Astrocyte of the cerebellum (primary cell): ENCODE results near the gene TRPT1.

Source experiments
- DNase-seq: peaks from one replicate; pipeline ENCODE4 v3.0.0-alpha.2; 2011; ENCODE audit warnings: low read depth
- H3K4me3 ChIP-seq: 2 replicates; pipeline ENCODE4 v1.5.1; 2011; ENCODE audit warnings: mild to moderate bottlenecking, low read depth, low read length, moderate library complexity
- in situ Hi-C: cut with HindIII; loops from 2 replicates; pipeline ENCODE4 v1.10.0; 2017; ENCODE audit warnings: low sequenced_read_pairs
- TF ChIP-seq, protein P1 (sequence below): IDR thresholded peaks from 2 replicates; pipeline ENCODE4 v1.5.1; 2012; ENCODE audit warnings: low read length, low read depth, moderate library complexity, mild to moderate bottlenecking; ENCODE audit errors: missing control alignments

TRPT1 gene

DNA sequence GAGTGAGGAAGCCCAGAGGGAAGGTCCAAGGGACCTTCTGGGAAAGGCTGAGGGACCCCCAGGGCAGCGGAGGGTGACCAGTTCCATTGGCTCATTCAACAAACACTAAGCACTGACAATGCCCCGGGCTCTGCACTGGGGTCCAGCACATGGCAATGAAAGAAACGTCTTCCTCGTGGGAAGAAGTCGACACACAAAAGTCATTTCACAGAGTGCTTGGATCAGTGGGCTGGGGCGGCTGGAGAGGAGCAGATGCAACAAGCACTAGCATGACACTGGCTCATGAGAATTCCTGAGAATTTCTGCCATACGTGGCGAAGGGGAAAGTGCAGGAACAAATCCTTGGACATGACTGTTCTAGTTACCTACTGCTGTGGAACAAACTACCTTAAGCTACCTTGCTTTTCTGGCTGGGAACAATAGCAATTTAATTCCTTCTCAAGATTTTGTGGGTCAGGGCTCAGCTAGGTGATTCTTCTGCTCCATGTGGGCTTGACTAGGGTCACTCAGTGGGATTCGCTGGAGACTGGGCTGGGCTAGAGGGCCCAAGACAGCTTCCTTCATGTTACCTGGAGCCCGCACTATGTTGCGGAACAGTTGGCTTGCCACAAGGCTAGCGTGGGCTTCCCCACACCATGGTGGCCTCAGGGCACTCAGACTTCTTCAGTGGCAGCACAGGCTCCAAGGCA is 46.9 kb downstream of the TRPT1 start:
- TF ChIP-seq, protein P1, sequence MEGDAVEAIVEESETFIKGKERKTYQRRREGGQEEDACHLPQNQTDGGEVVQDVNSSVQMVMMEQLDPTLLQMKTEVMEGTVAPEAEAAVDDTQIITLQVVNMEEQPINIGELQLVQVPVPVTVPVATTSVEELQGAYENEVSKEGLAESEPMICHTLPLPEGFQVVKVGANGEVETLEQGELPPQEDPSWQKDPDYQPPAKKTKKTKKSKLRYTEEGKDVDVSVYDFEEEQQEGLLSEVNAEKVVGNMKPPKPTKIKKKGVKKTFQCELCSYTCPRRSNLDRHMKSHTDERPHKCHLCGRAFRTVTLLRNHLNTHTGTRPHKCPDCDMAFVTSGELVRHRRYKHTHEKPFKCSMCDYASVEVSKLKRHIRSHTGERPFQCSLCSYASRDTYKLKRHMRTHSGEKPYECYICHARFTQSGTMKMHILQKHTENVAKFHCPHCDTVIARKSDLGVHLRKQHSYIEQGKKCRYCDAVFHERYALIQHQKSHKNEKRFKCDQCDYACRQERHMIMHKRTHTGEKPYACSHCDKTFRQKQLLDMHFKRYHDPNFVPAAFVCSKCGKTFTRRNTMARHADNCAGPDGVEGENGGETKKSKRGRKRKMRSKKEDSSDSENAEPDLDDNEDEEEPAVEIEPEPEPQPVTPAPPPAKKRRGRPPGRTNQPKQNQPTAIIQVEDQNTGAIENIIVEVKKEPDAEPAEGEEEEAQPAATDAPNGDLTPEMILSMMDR: no peak

DNA sequence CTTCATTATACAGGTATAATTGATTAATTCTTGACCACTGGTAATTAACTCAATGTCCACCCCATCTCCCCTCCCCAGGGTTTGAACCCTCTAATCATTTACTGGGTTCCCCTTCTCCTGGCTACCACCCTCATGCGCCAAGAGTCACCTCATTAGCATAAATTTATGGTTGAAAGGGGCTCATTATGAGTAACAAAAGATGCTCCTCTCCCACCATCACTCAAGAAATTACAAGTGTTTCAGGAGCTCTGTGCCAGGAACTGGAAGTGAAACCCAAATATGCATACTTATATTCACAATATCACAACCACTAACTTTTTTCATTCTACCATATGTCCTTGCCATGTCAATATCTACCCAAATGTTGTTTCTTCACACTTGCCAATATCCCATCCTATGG is 47.8 kb downstream of the TRPT1 start:
- in situ Hi-C loops: no loop called here
- TF ChIP-seq, protein P1: no peak
- H3K4me3 ChIP-seq: no peak overlapping the region
- no peak for DNase-seq

More for the DNA sequence above, 46.9 kb downstream of the TRPT1 start:
- no peak overlapping the region for H3K4me3 ChIP-seq
- no peak for DNase-seq
- in situ Hi-C loops: no loop called here

DNA sequence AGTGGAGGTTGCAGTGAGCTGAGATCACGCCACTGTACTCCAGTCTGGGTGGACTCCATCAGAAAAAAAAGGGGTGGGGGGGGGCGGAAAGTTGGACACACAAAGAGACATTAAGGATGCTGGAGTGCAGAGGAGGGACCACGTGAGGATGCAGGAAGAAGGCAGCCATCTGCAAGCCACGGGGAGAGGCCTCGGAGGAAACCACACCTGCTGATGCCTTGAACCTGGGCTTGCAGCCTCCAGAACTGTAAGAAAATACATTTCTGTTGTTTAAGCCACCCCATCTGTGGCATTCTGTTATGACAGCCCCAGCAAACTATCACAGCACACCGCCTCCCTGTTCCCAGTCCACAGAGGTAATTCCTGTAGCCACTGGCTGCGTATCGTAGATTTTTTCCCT is 49.2 kb downstream of the TRPT1 start:
- in situ Hi-C loops: no loop called here
- no peak for DNase-seq
- no peak overlapping the region for H3K4me3 ChIP-seq
- TF ChIP-seq, protein P1: no peak
